GM12892 (cell line): ENCODE data around the gene TGM6.

Source experiments
- POLR2AphosphoS5 ChIP-seq: IDR thresholded peaks from 2 replicates; pipeline ENCODE4 v1.6.1; 2011; ENCODE audit warnings: low read depth, low read length, control low read depth
- TAF1 ChIP-seq: IDR thresholded peaks from 2 replicates; pipeline ENCODE4 v1.6.1; 2011; ENCODE audit warnings: low read depth, mild to moderate bottlenecking, control low read depth, low read length, borderline replicate concordance

DNA sequence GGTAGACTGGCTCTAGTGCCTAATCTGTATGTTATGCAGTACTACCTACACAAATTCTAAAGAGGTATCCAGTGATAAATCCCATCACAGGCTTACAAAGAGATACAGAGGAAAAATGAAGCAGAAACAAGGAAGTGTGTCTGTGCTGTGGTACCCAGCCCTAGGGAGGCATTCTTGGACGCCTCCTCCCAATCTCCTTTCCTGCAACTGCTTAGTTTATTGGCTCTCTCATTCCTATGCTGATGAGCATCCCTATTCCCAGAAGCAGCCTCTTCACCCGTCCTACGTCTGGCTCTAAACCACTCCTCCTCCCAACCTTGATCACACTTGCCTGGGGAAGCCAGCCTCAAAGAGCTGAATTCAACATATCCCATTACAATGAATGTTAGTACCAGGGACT lies 34.5 kb upstream of the TGM6 start:
- TF ChIP-seq POLR2AphosphoS5 (no peak), TAF1 (no peak)
